Left ventricle myocardium inferior (tissue), 1 donor: Measurements from ENCODE around the gene BCORL1. TPM values are rescaled to one million over a fixed set of nuclear protein-coding genes. Genes with fewer than 3 reads are reported as not detected.

ENCODE experiments used
- DNase-seq: peaks from one replicate; pipeline ENCODE4 v3.0.0-alpha.2; 2020
- H3K27ac ChIP-seq: fragments of 200-600 bp; replicated peaks from 2 replicates; pipeline ENCODE4 v1.8.0; 2021
- H3K27me3 ChIP-seq: fragments of 200-600 bp; 2 replicates; pipeline ENCODE4 v1.8.0; 2021; ENCODE audit warnings: low read depth
- H3K36me3 ChIP-seq: fragments of 200-600 bp; 2 replicates; pipeline ENCODE4 v1.8.0; 2021
- H3K4me1 ChIP-seq: fragments of 200-600 bp; 2 replicates; pipeline ENCODE4 v1.8.0; 2021
- H3K4me3 ChIP-seq: fragments of 200-600 bp; 2 replicates; pipeline ENCODE4 v1.8.0; 2021; ENCODE audit warnings: mild to moderate bottlenecking, moderate library complexity
- H3K9me3 ChIP-seq: fragments of 200-600 bp; replicated peaks from 2 replicates; pipeline ENCODE4 v1.8.0; 2021
- CTCF ChIP-seq: fragments of 200-600 bp; IDR thresholded peaks from 2 replicates; pipeline ENCODE4 v1.8.0; 2021; ENCODE audit warnings: antibody characterized with exemption, mild to moderate bottlenecking, borderline replicate concordance
- intact Hi-C: fragments of 100-400 bp; cut with micrococcal nuclease; formaldehyde crosslinking; loops from one replicate; pipeline ENCODE4 v1.11.0; 2022
- total RNA-seq: library from RNA; stranded (reverse); fragmentation: NEBNext Ultra II Directional; extraction: Animal tissue kit (Norgen Biotek cat#: 25700); gene quantifications from one replicate; pipeline ENCODE4 v1.2.1, GENCODE V29; 2021
- donor health status: DM: no; HTN: yes; CAD: no; lungs with severe emphysema.

Gene BCORL1
- total RNA-seq, 1 donor from 2014 or later = 8.2 TPM

- H3K4me3 ChIP-seq = no peak overlapping the region
- H3K27me3 ChIP-seq = no peaks in the 10 kb centered on the region
- H3K9me3 ChIP-seq = no peaks in the 10 kb centered on the region
- H3K36me3 ChIP-seq = no peaks in the 10 kb centered on the region
- DNase-seq = no peak
- intact Hi-C loops = no loop called here
- no peak for TF ChIP-seq CTCF
- no peak overlapping the region for H3K27ac ChIP-seq
- peaks cover 5% of the 10 kb centered on the region for H3K4me1 ChIP-seq
These were observed 27.6 kb upstream of the BCORL1 start for GRCh38 chrX:129954804-129955203.

DNA sequence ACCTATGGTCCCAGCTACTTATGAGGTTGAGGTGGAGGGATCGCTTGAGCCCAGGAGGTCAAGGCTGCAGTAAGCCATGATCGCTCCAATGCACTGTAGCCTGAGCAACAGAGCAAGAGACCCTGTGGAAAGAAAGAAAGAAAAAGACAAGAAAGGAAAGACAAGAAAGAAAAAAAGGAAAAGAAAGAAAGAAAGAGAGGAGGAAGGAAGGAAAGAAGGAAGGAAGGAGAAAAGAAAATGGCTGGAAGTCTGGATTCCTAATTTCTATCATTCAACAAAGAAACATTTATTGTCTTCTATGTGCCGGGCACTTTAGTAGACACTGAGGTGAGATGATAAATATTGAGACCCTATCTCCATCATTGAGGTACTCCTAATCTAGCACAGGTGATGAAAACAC lies 26.8 kb upstream of the BCORL1 start:
- no peak overlapping the region for H3K4me3 ChIP-seq
- intact Hi-C loops = no loop called here
- no peaks in the 10 kb centered on the region for H3K27me3 ChIP-seq
- H3K4me1 ChIP-seq = peaks cover 5% of the 10 kb centered on the region
- no peak overlapping the region for H3K27ac ChIP-seq
- no peak for DNase-seq
- H3K36me3 ChIP-seq = no peaks in the 10 kb centered on the region
- TF ChIP-seq CTCF = no peak
- no peaks in the 10 kb centered on the region for H3K9me3 ChIP-seq

DNA sequence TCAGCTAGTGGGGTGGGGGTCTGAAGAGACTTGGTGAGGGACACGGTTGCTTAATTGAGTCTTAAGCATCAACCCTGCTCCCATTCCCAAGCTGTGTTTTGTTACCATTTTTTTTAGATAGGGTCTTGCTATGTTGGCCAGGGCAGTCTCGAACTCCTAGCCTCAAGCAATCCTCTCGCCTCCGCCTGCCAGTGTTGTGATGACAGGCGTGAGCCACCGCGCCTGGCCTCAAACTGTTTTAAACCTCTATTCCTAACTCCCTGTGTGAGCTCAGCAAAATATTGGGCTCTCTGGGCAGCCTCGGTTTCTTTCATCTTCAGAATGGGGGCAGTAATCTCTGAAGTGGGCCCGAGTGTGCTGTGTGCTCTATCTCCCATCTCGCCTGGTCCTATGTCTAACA lies 26.3 kb upstream of the BCORL1 start:
- intact Hi-C loops = no loop called here
- no peaks in the 10 kb centered on the region for H3K9me3 ChIP-seq

GRCh38 chrX:129956765-129957164 lies 25.7 kb upstream of the BCORL1 start:
- DNase-seq = no peak
- peak overlapping the region; percentile 74 for H3K27ac ChIP-seq
- intact Hi-C loops = no loop called here

More for the DNA sequence above, 26.3 kb upstream of the BCORL1 start:
- H3K36me3 ChIP-seq = no peaks in the 10 kb centered on the region
- DNase-seq = no peak
- peaks cover 5% of the 10 kb centered on the region for H3K4me1 ChIP-seq
- no peaks in the 10 kb centered on the region for H3K27me3 ChIP-seq
- H3K4me3 ChIP-seq = no peak overlapping the region
- no peak overlapping the region for H3K27ac ChIP-seq
- no peak for TF ChIP-seq CTCF

DNA sequence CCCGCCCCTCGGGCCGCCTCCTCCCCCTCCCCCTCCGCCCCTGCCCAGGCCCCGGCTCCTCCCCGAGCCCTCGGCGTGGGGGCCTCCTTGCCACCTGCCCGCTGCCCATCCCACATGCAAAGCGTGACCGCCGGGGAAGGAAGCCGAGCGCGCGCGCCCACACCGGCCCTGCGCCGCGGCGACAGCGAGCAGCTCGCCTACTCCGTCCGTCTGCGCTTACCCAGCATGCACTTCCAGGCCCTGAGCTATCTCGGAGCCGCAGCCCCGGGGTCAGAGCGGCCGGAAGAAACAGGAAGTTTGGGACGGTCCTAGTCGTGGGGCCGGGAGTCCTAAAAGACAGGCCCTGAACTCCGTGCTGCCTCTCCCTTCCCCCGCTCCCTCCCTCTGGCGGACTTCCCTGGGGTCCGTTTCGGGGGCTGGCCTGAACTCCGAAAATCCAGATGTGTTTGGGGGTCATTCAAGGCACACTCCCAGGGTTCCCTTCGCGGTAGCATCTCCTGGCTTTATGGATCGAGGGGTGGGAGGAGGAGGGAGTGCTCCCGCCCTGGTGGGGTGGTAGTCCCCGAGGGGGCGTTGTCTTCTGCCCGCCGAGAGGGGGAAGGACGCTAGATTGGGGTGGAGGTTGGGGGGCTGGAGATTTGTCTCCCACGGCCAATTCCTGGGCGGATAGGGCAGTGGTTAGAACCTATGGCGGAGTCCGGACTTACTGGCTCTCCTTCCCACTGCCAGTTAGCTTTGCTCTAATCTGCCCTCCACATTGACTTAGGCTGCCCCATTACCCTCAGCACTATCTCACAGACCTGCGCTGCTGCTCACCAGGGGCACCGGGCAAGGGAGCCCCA lies 25.0 kb upstream of the BCORL1 start:
- H3K27ac ChIP-seq = peak overlapping the region; percentile 74
- TF ChIP-seq CTCF = no peak
- H3K4me3 ChIP-seq = peak overlapping the region; percentile 64

More at GRCh38 chrX:129956765-129957164, 25.7 kb upstream of the BCORL1 start:
- H3K9me3 ChIP-seq = no peaks in the 10 kb centered on the region
- no peaks in the 10 kb centered on the region for H3K27me3 ChIP-seq
- no peak for TF ChIP-seq CTCF
- H3K4me3 ChIP-seq = peak overlapping the region; percentile 64
- peaks cover 5% of the 10 kb centered on the region for H3K4me1 ChIP-seq
- H3K36me3 ChIP-seq = no peaks in the 10 kb centered on the region

More for the DNA sequence above, 25.0 kb upstream of the BCORL1 start:
- Histone ChIP-seq H3K36me3 (no peaks in the 10 kb centered on the region), H3K9me3 (no peaks in the 10 kb centered on the region), H3K27me3 (no peaks in the 10 kb centered on the region), H3K4me1 (peaks cover 5% of the 10 kb centered on the region)
- DNase-seq = peak; percentile 67
- intact Hi-C loops = no loop called here
